ENCODE data around the gene MACROH2A2.
"Not testable (repeated sequence)": the region's sequence is repeated elsewhere in the genome, so short reads cannot be mapped to it uniquely, and the experiment has no call there.

Gene MACROH2A2

GRCh38 chr10:70106958-70107791 lies 54.5 kb downstream of the MACROH2A2 start:
- DNase-seq: peak in 1 of 2 donors; percentile 21

DNA sequence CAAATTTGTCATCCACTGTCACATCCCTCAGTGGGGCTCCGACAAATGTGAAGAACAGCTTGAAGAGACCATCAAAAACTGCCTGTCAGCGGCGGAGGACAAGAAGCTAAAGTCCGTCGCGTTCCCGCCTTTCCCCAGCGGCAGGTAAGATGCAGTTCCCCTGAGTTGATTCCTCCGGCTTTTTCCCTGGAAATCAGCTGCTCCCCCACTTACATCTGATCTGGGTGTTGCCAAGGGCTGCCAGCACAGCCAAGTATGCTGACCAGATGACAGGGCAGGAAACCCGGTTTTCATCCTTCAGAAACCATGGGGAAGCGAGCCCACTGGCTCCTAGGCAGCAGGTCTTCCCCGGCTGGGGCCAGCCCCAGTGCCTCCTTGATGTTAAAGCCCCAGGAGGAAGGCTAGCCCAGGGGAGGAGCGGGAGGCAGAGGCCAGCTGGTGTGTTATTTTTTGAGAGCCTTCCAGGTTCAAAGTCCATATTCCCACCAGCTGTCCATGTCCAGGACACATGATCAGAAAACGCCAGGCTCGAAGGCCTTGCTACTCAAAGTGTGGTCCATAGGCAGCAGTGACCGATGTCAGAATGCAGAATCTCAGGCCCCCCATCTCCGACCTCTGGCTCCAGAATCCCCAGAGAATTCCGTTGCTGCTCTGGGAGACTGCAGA lies 56.6 kb downstream of the MACROH2A2 start:
- DNase-seq: no peak

- no peak for DNase-seq
Observed at GRCh38 chr10:70111496-70111895, 58.9 kb downstream of the MACROH2A2 start.

GRCh38 chr10:70112071-70112470 lies 59.4 kb downstream of the MACROH2A2 start:
- DNase-seq: no peak

- no peak for DNase-seq
Observed at GRCh38 chr10:70114902-70115301, 62.3 kb downstream of the MACROH2A2 start.

GRCh38 chr10:70115948-70116682 lies 63.5 kb downstream of the MACROH2A2 start:
- DNase-seq: peak; percentile 41 to 68

- DNase-seq: no peak
Observed at GRCh38 chr10:70117646-70118045, 65.0 kb downstream of the MACROH2A2 start.

- no peak for DNase-seq
Observed at GRCh38 chr10:70118196-70118595, 65.5 kb downstream of the MACROH2A2 start.

DNA sequence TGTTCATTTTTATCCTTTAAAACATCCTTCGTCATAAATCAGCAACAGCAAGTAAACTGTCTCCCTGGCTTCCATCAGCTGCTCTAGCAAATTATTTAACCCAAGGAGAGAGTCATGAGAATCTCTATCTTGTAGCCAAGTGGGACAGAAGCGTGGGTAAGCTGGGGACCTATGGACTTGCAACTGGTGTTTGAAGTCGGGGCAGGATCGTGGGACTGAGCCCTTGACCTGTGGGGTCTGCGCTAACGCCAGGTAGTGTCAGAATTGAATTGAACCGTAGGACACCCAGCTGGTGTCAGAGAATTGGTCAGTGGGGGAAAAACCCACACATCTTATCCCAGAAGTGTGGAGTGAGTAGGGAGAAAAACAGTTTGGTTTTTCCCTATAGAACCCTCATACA lies 66.6 kb downstream of the MACROH2A2 start:
- DNase-seq: no peak

DNA sequence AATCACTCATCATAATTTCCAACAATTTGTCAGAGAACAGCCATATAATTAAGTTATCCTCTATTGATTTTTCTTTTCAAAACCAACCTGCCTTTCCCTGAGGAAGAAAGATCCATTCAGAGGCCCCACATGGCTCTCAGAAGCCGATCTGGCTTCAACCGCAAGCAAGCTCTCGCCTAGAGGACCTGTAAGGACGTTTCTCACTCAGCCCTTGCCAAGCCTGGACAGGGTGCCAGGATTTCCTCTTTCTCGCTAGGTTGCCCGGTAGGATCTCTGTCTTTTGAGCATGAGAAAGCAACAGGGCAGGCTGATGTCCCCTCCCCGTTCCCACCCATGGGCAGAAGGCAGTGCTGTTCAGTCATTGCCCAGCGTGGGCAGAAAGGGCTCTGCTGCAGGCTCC lies 67.0 kb downstream of the MACROH2A2 start:
- DNase-seq: no peak

- DNase-seq: no peak
Observed at GRCh38 chr10:70120417-70120816, 67.8 kb downstream of the MACROH2A2 start.

DNA sequence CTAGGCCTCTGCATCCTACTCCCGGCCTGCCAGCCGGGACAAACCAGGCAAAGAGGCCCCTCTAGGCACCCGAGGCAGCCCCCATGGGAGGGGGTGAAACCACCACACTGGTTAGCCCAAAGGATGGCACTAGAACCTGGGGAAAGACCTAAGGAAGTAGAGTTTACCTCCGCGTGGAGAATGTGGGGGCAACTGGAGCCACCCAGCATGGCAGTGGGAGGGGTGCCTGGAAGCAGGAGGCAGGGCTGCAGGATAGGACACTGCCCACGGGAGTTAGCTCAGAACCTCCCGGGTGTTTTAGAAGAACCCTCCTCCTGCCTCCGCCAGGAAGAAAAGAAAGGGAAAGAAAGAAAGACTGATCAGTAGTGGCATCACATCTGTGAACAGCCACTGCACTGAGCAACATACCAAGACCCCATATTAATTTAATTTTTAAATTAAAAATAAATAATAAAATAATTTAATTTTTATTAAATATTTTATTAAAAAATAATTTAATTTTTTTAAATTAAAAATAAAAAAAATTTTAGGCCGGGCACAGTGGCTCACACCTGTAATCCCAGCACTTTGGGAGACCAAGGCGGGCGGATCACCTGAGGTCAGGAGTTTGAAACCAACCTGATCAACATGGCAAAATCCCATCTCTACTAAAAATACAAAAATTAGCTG lies 68.8 kb downstream of the MACROH2A2 start:
- DNase-seq: no peak

- DNase-seq: no peak
Observed at GRCh38 chr10:70122742-70123141, 70.1 kb downstream of the MACROH2A2 start.

GRCh38 chr10:70123166-70123565 lies 70.5 kb downstream of the MACROH2A2 start:
- not testable (repeated sequence) for DNase-seq

DNA sequence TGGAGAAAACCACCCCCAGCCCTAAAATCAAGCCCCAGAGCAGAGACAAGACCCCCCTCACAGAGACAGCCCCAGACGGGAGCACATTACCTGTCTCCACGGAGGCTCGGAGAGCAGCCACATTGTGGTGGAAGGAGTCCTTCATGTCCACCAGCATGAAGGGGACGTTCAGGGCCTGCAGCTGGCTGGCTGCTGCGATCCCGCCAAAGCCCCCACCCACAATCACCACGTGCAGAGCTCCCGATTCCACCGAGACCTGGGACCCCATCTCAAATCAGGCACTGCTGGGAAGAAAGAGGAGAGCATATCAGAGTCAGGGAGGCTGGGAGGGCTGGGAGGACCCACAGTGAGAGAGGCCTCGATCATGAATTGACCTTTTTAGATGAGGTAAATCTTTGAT lies 71.2 kb downstream of the MACROH2A2 start:
- no peak for DNase-seq

- no peak for DNase-seq
Observed at GRCh38 chr10:70124415-70124814, 71.8 kb downstream of the MACROH2A2 start.

GRCh38 chr10:70124918-70125317 lies 72.3 kb downstream of the MACROH2A2 start:
- DNase-seq: no peak

GRCh38 chr10:70125918-70126552 lies 73.4 kb downstream of the MACROH2A2 start:
- DNase-seq: no peak

GRCh38 chr10:70126700-70127395 lies 74.2 kb downstream of the MACROH2A2 start:
- DNase-seq: no peak

GRCh38 chr10:70130878-70131559 lies 78.4 kb downstream of the MACROH2A2 start:
- no peak for DNase-seq

DNA sequence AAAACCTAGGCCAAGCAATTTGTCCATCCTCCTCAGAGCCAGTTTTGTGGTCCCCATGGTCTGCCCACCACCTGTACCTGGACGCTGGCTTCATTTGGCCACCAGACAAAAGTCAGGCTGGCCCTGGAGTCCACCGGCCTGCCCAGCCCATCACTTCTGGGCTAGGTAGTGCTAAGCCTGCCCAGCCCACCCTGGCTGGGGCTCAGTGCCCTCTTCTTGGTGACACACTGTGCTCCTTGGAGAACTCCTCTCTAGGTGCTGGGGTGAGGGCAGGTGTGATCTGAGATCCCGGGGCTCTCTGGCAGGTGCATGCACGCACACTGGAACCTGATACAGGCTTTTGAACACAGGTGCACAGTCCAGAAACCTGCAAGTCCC lies 78.9 kb downstream of the MACROH2A2 start:
- no peak for DNase-seq

All from CD4-positive, alpha-beta T cell treated with Interleukin-1 beta for 1 hour (primary cell).